Measurements from ENCODE around the gene MAP2.

GRCh38 chr2:209398463-209398862, 25.4 kb upstream of the MAP2 start:
- TF ChIP-seq CTCF (IDR thresholded peaks at IDR 0.05) (no peak), POLR2A (IDR thresholded peaks at IDR 0.05) (no peak), POLR2AphosphoS5 (IDR thresholded peaks at IDR 0.05; ENCODE audit: insufficient read depth in 1 of 2, low read depth in 1 of 2) (no peak)
